Right renal pelvis (tissue), 4 donors: ENCODE measurements around the gene OR52E1. TPM values are rescaled to one million over a fixed set of nuclear protein-coding genes. Genes with fewer than 3 reads are reported as not detected.
"Not testable (repeated sequence)": the region's sequence is repeated elsewhere in the genome, so short reads cannot be mapped to it uniquely, and the experiment has no call there.

ENCODE experiments used
- DNase-seq, 4 donors: peaks; one replicate each; pipeline ENCODE4 v3.0.0-alpha.2; 2013; ENCODE audit warnings: low read depth in 4 of 4, low spot score in 3 of 4, missing footprints in 1 of 4
- polyA plus RNA-seq, 4 donors: library from polyadenylated mRNA; unstranded; fragments of 120-200 nt; gene quantifications; one replicate each; pipeline ENCODE4 v1.2.1, GENCODE V29; 2013; ENCODE audit not compliant: insufficient read length in 4 of 4

Gene OR52E1
- polyA plus RNA-seq: not detected

- no peak for DNase-seq
Measured at GRCh38 chr11:5069272-5069671, at the start of gene OR52E1. TSS of gene OR52E1 (plus strand) at chr11:5069572.

GRCh38 chr11:5021996-5022395, 47.4 kb upstream of the OR52E1 start:
- no peak for DNase-seq

GRCh38 chr11:5036669-5037068, 32.7 kb upstream of the OR52E1 start:
- no peak for DNase-seq

- DNase-seq: no peak
Measured at GRCh38 chr11:5037926-5038325, 31.4 kb upstream of the OR52E1 start.

- no peak for DNase-seq
Measured at GRCh38 chr11:5038341-5038740, 31.0 kb upstream of the OR52E1 start.

GRCh38 chr11:5040876-5041275, 28.5 kb upstream of the OR52E1 start:
- DNase-seq: no peak

- DNase-seq: no peak
Measured at GRCh38 chr11:5042091-5042490, 27.3 kb upstream of the OR52E1 start.

- DNase-seq: no peak
Measured at GRCh38 chr11:5043380-5043779, 26.0 kb upstream of the OR52E1 start.

GRCh38 chr11:5046226-5046625, 23.1 kb upstream of the OR52E1 start, which contains the start of gene OR52J3:
TSS of gene OR52J3 (plus strand) at chr11:5046526. CDS start at chr11:5046526, 0 bp downstream.
- no peak for DNase-seq

GRCh38 chr11:5046754-5047330, 22.5 kb upstream of the OR52E1 start:
- no peak for DNase-seq

GRCh38 chr11:5058679-5059078, 10.7 kb upstream of the OR52E1 start:
- DNase-seq: not testable (repeated sequence)

- DNase-seq: no peak
Measured at GRCh38 chr11:5059391-5059790, 10.0 kb upstream of the OR52E1 start, which contains the start of gene OR52E2. TSS of gene OR52E2 (minus strand) at chr11:5059627. CDS start at chr11:5059627, 0 bp downstream.

GRCh38 chr11:5065027-5065426, 4.3 kb upstream of the OR52E1 start:
- DNase-seq: no peak

GRCh38 chr11:5071799-5072198, 2.4 kb downstream of the OR52E1 start:
- DNase-seq: no peak

GRCh38 chr11:5081405-5081804, 12.0 kb downstream of the OR52E1 start:
- DNase-seq: no peak

- DNase-seq: no peak
Measured at GRCh38 chr11:5083602-5084001, 14.2 kb downstream of the OR52E1 start.

GRCh38 chr11:5088556-5088955, 19.2 kb downstream of the OR52E1 start:
- no peak for DNase-seq

- no peak for DNase-seq
Measured at GRCh38 chr11:5090668-5091067, 21.3 kb downstream of the OR52E1 start.

GRCh38 chr11:5092821-5093585, 23.6 kb downstream of the OR52E1 start:
- DNase-seq: no peak

GRCh38 chr11:5096011-5096410, 26.6 kb downstream of the OR52E1 start:
- no peak for DNase-seq

- no peak for DNase-seq
Measured at GRCh38 chr11:5102246-5102645, 32.9 kb downstream of the OR52E1 start.

- no peak for DNase-seq
Measured at GRCh38 chr11:5103066-5103465, 33.7 kb downstream of the OR52E1 start.
